EL (cell line): Measurements from ENCODE around the gene ISLR.
A peak's percentile ranks its signal among the peaks of the same experiment; 100 is the strongest.

Source experiments
- DNase-seq: peaks from one replicate; pipeline ENCODE4 v3.0.0-alpha.2; 2016

The ISLR gene

GRCh38 chr15:74197176-74197965 lies 23.9 kb downstream of the ISLR start:
- DNase-seq, result no peak

- DNase-seq, result no peak
These were observed 25.8 kb downstream of the ISLR start for GRCh38 chr15:74199297-74199652.

GRCh38 chr15:74200412-74200815 lies 26.9 kb downstream of the ISLR start:
- DNase-seq, result peak; percentile 87

- no peak for DNase-seq
These were observed 27.4 kb downstream of the ISLR start for GRCh38 chr15:74200871-74201419.

GRCh38 chr15:74201710-74202420 lies 28.4 kb downstream of the ISLR start:
- no peak for DNase-seq

- peak; percentile 37 for DNase-seq
These were observed 29.2 kb downstream of the ISLR start, which contains the start of gene STRA6 for GRCh38 chr15:74202452-74203401. Gene STRA6, minus strand, starts transcription at chr15:74202787. Its CDS starts 520 bp downstream, at chr15:74202267.

- DNase-seq, result peak; percentile 76
These were observed 30.5 kb downstream of the ISLR start for GRCh38 chr15:74203914-74204431.

GRCh38 chr15:74205582-74205947 lies 32.1 kb downstream of the ISLR start:
- DNase-seq, result no peak

- no peak for DNase-seq
These were observed 33.3 kb downstream of the ISLR start for GRCh38 chr15:74206801-74207281.

GRCh38 chr15:74207652-74208440 lies 34.3 kb downstream of the ISLR start:
- no peak for DNase-seq

GRCh38 chr15:74208496-74208895 lies 35.0 kb downstream of the ISLR start:
- DNase-seq, result no peak

GRCh38 chr15:74208901-74209559 lies 35.5 kb downstream of the ISLR start:
- peak; percentile 59 for DNase-seq

GRCh38 chr15:74209560-74209958 lies 36.0 kb downstream of the ISLR start:
- DNase-seq, result no peak

- DNase-seq, result peak; percentile 50
These were observed 36.6 kb downstream of the ISLR start for GRCh38 chr15:74209997-74210671.

GRCh38 chr15:74210729-74211128 lies 37.2 kb downstream of the ISLR start:
- DNase-seq, result no peak

- DNase-seq, result no peak
These were observed 38.1 kb downstream of the ISLR start for GRCh38 chr15:74211656-74212055.

GRCh38 chr15:74212494-74212893 lies 39.0 kb downstream of the ISLR start:
- DNase-seq, result no peak

- DNase-seq, result no peak
These were observed 40.4 kb downstream of the ISLR start for GRCh38 chr15:74213858-74214284.

GRCh38 chr15:74214324-74215021 lies 41.0 kb downstream of the ISLR start:
- DNase-seq, result no peak

GRCh38 chr15:74215958-74216357 lies 42.4 kb downstream of the ISLR start:
- DNase-seq, result no peak
